AG08396 (cell line): ENCODE results near the gene BPHL.
"Not testable (repeated sequence)": the region's sequence is repeated elsewhere in the genome, so short reads cannot be mapped to it uniquely, and the experiment has no call there.

Experiments used
- DNase-seq: peaks from one replicate; pipeline ENCODE4 v3.0.0; 2012; ENCODE audit warnings: low spot score, mixed read lengths

BPHL gene

GRCh38 chr6:3118353-3119039 lies at the start of gene BPHL:
TSS of gene BPHL (plus strand) at chr6:3118711. CDS start at chr6:3118741, 30 bp downstream.
- DNase-seq, result peak; percentile 100

GRCh38 chr6:3071568-3071967 lies 46.9 kb upstream of the BPHL start:
- DNase-seq, result no peak

DNA sequence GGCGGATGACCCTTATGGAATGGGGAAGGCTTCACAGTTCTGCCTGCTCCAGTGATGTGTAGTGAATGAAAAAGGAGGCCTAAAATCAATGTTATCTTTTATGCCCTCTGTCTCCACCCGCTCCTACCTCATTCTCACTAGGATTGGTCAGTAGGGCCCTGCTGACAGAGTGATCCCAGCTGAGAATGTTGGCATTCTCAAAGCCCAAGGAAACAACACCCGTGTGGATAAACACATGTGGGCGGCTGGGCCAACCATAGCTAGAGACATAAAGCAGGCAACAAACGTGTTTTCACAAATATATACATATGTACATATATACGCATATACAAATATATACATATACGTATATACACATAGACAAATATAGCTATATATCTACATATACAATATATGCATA lies 45.7 kb upstream of the BPHL start:
- DNase-seq, result peak; percentile 69

GRCh38 chr6:3073382-3073781 lies 45.1 kb upstream of the BPHL start:
- no peak for DNase-seq

- DNase-seq, result no peak
Observed at GRCh38 chr6:3075772-3076113, 42.8 kb upstream of the BPHL start.

DNA sequence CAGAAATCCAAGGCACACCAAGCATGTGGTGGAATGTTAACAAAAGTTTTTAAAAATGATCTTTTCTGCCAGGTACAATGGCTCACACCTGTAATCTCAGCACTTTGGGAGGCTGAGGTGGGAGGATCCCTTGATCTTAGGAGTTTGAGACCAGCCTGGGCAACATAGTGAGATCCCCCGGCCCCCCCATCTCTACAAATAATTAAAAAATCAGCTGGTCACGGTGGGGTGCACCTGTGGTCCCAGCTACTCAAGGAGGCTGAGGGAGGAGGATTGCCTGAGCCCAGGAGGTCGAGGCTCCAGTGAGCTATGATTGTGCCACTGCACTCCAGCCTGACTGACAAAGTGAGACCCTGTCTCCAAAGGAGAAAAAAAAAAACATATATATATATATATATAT lies 42.2 kb upstream of the BPHL start:
- DNase-seq, result no peak

- DNase-seq, result no peak
Observed at GRCh38 chr6:3077430-3077829, 41.1 kb upstream of the BPHL start.

DNA sequence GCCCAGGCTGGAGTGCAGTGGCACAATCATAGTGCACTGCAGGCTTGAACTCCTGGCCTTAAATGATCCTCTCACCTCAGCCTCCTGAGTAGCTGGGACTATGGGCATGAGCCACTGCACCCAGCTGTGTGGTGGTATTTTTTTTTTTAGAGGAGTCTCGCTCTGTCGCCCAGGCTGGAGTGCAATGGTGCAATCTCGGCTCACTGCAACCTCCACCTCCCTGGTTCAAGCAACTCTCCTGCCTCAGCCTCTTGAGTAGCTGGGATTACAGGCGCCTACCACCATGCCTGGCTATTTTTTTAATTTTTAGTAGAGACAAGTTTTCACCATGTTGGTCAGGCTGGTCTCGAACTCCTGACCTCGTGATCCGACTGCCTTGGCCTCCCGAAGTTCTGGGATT lies 39.6 kb upstream of the BPHL start:
- not testable (repeated sequence) for DNase-seq

- no peak for DNase-seq
Observed at GRCh38 chr6:3079682-3080081, 38.8 kb upstream of the BPHL start.

DNA sequence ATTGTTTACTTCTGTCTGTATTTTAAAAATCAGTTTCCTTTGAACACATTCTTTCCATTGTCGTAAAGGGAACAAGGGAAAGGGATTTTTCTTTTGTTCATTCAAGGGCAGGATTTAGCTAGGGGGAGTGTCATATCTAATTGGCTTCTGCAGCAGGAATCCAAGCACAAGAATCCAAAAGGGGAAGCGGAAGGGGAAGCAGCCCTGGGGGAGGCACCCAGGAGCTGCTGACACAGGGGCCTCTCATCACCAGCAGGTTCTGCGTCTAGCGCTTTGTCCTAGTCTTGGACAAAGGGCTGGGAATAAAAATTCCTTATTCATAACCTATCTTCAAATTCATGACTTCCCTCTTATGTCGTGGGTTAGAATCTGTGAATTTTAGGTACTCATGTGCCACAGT lies 36.6 kb upstream of the BPHL start:
- DNase-seq, result no peak

GRCh38 chr6:3085074-3085473 lies 33.4 kb upstream of the BPHL start:
- DNase-seq, result no peak

DNA sequence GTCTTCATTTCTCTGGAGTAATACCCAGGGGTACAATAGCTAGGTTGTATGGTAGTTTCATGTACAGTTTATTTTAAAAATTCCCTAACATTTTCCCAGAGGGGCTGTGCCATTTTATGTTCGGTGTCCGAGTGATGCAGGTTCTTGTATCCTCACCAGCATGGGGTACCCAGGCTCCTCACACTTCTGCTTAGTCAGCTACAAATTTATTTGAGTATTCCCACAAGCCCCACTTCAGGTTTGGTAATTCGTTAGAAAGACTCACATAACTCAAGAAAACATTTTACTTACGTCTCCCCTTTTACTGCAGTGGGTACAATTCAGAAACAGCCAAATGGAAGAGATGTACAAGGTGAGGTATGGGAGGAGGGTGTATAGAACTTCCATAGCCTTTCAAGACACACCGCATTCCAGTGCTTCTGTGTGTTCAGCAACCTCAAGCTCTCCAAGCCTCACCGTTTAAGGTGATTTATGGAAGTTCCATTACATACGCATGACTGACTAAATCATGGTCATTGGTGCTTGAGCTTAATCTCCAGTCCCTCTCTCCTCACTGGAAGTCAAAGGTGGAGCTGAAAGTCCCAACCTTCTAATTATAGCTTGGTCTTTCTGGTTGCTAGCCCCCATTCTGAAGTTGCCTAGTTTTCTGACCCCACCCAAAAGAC lies 32.1 kb upstream of the BPHL start:
- DNase-seq, result no peak

- DNase-seq, result no peak
Observed at GRCh38 chr6:3088446-3088845, 30.1 kb upstream of the BPHL start.

DNA sequence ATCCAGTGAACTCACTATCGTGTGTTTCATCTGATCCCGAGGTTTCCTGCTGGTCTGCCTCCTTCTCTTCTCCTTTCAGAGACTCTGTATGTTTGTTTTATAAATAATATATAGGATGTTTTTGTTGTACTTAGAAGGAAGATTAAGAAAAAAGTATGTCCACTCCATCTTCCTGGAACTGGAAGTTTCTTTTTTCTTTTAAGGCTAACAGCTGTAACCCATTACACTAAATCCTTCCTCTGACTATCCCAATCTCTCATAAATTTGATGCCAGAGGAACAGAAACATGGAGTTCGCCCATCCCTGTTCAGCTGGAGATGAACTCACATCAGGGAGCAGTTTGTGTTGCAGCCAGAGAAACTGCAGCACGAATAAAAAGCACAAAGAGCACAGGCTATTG lies 29.5 kb upstream of the BPHL start:
- no peak for DNase-seq

DNA sequence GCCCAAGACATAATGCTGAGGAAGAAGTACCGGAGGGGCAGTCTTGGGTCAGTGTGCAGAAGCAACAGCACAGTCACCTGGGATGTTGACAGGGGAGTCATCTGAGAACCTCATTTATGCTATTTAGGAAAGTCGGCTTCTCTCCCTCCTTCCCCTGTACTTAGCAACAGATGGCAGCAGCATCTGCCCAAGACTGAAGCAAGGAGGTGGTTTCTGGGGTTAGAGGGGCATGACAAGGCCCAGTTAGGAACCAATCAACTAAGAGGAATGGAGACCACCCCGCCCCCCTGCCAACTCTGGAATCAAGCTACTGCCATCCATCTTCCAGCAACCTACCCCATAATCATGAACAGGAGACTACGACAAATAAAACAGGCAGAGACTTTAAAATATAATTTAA lies 28.5 kb upstream of the BPHL start:
- DNase-seq, result no peak

DNA sequence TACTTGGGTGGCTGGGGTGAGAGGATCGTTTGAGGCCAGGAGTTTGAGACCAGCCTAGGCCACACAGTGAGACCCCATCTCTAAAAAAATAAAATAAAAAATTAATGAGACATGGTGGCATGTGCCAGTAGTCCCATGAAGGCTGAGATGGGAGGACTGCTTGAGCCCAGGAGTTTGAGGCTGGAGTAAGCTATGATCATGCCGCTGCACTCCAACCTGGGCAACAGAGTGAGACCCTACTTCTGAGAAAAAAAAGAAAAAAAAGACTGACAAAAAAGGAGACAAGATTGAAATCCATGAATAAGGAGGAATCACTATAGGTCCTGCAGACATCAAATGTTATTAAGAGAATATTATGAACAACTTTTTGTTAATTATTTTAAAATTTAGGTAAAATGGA lies 23.7 kb upstream of the BPHL start:
- no peak for DNase-seq

DNA sequence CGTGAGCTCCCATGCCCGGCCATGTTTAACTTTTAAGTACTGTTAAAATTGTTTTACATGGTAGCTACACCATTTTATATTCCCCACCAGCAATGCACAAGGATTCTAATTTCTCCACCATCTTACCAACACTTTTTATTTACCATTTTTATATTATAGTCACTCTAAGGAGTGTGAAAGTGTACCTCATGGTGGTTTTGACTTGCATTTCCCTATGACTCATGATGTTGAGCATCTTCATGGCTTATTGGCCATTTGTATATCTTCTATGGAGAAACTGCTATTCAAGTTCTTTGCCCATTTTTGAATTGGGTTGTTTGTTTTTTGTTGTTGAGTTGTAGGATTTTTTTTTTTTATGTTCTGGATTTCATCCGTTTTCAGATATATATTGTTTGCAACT lies 15.6 kb upstream of the BPHL start:
- DNase-seq, result no peak

DNA sequence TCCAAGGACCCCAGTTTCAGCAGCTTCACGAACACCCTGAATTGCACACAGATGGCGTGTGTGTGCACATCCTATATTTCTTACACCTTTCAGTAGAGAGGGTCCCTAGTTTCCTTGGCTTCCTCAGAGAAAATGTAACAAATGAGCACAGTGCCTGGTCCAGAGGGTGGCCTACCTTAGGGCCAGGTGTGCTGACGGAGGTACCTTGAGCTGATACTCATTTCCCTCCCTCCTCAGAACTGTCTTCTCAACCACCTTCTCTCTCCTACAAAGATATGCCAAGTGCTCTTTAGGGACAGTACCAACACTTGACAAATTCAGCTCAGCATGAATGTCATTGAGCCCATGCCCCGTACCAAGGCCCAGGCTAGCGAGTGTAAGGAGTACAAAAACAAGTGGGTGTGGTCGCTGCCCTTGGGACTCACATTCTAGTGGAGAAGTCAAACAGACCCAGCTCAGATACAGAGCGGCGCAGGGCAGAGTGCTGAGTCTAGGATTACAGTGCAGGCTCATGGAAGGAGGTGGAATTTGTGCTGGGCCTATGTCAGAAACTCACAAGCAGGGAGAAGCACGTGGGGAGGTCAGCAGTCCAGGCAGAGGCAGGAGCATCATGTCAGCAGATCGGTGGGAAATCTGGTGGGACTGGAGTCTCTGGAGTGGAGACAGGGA lies 9.6 kb upstream of the BPHL start:
- DNase-seq, result no peak

DNA sequence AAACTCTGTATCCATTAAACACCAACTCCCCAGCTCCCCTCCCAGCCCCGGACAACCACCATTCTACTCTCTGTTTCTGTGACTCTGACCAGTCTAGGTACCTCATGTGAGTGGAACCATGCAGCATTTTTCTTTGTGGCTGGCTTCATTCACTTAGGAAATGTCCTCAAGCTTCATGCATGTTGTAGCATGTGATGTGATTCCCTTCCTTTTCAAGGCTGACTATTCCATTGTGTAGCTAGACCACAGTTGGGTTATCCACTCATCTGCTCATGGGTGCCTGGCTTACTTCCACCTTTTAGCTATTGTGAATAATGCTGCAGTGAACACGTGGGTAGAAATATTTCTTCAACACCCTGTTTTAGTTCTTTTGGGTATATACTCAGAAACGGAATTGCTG lies 8.8 kb upstream of the BPHL start:
- no peak for DNase-seq

DNA sequence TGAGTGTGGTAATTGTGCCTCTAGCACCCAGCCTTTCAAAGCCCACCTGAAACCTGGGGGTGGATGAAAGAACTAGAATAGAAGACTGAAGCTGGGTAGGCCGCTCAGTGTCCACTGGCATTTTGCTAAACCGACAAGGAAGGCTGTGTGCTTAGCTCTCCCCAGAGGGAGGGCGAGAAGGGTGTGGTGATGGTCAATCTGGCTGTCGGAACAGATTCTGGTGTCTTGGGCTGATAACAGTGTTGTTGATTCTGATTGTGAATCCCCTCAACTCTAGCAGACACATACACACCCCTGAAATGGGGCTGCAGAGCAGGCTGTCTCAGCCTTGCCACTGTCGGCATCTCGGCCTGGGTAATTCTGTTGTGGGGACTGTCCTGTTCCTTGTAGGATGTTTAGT lies 4.1 kb upstream of the BPHL start:
- no peak for DNase-seq

DNA sequence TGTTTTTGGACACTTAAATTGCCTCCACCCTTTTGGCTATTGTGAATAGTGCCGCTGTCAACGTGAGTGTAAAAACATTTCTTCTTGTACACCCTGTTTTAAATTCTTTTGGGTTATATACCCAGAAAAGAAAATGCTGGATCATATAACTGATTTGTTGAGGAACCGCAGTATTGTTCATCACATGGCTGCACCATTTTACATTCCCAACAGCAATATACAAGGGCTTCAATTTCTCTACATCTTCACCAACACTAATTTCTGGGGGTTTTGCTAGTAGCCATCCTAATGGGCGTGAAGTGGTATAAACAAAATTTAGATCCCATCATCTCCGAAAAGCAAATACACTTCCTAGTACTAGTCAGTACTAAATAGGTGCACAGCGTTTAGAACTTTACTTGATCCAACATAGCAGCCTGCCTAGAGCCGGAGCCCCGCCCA lies 579 bp upstream of the BPHL start:
- DNase-seq, result no peak

GRCh38 chr6:3119040-3119723 lies 671 bp downstream of the BPHL start:
- DNase-seq, result peak; percentile 62

GRCh38 chr6:3120765-3121089 lies 2.2 kb downstream of the BPHL start:
- DNase-seq, result no peak
